Activated T-cell treated with anti-CD3 and anti-CD28 coated beads for 48 hours (primary cell): Measurements from ENCODE around the gene CACNA1H.

Source experiments
- DNase-seq: peaks from one replicate; pipeline ENCODE4 v3.0.0-alpha.2; 2020; ENCODE audit warnings: low read depth

The CACNA1H gene

DNA sequence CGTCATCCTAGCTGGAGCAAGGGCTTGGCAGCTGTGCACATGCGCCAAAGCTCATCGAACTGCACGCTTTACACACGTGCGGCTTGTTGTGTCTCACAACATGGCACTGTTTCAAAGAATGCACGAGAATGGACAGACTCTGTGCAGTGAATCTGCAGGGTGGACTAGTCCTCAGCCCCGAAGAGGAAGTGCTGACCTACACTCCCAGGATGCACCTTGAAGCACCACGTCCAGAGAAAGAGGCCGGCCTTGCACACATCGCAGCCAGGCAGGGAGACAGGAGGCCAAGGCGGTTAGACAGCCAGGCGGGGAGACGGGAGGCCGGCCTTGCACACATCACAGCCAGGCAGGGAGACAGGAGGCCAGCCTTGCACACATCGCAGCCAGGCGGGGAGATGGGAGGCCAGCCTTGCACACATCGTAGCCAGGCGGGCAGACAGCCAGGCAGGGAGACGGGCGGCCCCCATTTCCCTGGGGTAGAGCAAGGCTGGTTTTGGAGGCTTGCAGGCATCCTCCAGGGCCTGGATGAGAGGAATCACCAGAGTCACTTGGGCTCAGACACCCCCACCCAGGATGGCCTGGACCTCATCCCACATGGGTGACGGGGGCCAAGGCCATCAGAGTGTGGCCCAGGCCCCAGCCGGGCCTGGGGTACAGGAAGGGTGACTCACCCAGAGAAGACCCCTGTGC lies 9.0 kb upstream of the CACNA1H start:
- no peak for DNase-seq

DNA sequence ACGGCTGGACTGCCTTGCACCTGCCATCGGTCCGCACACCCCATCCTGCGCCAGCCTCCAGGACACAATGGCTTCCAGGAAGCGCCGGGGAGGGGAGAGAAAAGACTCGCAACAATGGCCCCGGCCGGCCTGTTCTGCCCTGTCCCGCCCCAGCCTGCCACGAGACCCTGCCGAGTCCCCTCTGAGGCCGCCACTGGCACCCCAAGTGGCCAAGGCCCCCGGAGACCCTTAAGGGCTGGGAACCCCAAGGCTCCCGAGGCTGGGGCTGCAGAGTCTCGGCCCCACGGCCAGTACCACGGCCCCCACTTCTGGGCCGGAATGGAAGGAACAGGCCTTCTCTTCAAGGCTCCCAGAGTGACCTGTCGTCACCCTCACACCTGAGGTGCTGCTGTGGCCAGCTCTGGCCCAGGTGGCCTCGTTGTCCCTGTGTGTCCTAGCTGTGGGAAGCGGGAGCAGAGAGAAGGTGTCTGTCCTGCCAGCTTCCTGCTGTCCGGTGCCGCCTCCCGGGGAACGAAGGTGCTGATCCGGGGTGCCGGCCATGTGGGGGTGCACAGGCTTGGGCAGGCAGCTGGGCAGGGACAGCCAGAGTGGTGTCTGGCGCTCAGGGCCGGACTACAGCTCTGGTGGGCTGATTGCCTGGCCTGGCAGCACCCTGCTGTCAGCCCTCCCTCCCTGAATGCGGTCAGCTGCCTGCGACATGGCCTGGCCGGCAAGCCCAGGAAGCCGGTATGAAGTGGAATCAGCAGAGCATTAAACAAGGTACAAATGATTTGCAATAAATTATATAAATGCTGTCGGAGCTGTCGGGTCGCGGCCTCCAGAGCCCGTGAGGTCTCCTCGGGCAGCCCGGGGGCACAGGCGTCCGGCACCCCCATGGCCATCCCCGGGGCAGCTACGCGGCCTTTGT lies 8.2 kb upstream of the CACNA1H start:
- no peak for DNase-seq

DNA sequence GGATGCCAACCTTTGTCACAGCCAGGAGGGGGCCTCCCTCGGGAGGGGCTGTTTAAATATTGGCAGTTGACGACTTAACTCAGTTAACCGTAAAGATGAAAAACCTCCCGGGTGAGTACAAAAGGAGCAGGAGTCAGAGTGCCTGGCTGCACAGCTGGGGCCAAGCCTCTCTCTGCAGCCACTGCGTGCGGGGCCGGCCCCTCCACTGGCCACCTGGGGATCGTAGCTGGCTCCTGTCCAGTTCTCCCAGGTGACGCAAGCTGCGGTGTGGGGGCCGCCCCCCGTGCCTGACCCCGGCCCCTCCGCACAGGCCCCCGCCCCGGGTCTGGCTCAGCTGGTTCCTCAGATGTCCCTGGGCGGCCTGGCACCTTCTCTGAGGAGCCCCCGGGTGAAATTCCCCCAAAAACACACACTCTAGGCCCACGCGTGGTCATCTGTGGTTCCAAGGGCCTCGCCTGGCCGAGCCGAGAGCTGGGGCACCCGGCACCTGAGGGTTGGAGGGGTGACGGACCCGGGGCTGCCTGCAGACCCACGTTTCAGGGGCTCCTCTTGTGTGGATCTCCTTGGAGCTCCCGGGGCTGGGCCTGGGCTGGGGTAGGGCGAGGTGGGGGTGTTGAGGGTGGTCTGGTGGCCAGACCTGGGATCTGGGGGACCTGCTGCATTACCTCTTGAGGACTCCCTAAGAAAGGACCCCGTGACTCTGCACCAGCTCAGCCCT lies 7.4 kb upstream of the CACNA1H start:
- no peak for DNase-seq

DNA sequence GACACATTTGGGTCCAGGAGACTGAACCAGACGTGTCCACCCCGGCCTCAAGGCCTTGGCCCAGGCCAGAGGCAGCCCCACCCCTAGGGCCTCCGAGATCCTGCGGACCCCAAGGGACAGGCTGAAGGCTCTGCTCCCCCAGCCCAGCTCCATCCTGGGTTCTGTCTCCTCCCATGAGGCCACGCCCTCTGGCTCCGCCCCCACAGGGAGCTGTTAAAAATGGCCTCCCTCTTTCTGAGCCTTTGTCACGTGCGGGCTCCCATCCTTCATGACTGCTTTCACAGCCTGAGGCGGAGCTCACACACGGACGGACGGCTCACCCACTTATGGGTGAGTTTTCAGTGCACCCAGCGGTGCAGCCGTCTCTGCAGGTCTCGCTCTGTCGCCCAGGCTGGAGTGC lies 6.5 kb upstream of the CACNA1H start:
- no peak for DNase-seq

DNA sequence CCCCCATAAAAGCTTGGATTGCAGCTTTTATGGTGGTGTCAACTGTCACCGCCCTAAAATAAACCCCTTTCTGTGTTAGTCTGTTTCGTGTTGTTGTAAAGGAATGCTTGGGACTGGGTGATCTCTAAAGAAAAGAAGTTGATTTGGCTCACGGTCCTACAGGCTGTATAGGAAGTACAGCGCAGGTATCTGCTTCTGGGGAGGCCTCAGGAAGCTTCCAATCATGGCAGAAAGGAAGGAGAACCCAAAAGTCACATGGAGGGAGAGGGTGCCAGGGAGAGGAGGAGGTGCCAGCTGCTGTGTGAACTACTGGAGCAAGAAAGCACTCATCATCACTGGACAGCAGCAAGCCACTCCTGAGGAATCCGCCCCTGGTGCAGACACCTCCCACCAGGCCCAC lies 5.9 kb upstream of the CACNA1H start:
- DNase-seq = no peak

DNA sequence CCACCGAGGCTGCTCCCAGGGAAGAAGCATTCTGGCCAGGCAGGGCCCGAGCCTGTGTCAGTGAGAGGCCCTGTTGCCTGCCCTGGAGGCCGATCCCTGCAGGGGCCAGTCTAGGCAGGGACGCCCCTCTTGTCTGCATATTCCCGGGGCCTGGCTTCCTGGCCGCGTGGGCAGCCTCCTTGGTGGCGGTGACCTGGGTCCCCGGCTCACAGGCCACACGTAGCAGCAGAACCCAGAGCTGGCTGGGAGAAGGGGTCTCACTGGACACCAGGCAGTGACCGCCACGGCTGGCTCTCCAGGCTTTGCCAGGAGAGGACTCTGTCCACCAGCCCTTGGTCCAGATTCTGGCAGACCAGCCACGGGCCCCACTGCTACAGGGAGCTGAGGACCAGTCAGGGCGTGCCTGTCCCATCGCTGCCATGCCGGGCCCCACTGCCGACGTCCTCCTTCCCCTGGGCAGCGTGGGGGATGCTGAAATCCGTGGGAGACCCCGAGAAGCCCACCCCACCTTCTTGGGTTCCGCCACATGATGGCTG lies 3.7 kb upstream of the CACNA1H start:
- DNase-seq = no peak

DNA sequence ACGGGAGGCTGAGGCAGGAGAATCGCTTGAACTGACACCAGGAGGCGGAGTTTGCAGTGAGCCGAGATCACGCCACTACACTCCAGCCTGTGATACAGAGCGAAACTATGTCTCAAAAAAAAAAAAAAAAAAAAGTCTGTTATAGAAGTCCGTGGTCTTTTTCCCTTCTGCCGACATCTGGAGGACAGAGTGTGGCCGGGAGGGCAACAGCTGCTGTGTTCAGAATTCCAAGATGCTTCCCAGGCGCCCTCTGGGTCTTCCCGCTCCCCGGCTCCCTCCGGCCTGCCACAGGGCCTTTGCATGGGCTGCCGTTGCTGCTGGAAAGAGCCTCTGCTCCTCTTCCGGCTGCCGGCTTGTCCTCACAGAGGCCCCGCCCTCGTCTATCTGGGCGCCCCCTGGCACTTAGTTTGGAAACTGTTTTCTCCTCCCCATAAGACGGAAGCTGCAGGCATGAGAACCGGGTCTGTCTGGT lies 2.4 kb upstream of the CACNA1H start:
- peak; percentile 21 for DNase-seq

DNA sequence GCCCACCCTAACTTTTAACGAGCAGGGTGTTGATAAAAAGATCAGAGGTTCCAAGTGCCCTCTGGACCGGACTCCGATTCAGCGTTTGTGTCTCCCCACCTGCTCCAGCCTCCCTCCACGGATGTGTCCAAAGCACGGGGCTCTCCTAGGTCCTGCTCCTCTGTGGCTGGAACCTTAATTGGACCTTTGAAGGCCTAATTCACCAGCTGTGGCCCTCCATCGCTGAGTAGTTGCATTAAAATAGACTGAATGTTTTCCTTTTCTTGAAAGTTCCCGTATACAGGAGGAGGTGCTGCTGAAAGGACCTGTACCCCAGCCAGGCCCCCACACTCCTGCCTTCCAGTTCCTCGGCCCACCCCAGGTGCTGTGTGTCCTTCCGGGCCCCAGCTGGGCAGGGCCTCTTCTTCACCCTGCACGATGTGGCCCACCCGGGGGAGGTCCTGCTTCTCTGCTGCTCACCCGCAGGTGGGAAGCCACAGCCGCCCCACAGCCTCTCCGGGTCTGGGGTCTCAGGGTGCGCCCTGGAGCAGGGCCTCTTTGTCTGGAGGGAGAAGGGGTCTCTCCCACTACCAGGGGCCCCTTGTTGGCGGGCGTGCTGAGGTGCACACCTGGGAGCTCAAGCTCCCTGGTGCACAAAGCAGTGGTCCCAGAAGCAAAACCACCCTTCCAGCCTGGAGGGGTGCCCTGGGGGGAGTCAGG lies 1.3 kb upstream of the CACNA1H start:
- no peak for DNase-seq

DNA sequence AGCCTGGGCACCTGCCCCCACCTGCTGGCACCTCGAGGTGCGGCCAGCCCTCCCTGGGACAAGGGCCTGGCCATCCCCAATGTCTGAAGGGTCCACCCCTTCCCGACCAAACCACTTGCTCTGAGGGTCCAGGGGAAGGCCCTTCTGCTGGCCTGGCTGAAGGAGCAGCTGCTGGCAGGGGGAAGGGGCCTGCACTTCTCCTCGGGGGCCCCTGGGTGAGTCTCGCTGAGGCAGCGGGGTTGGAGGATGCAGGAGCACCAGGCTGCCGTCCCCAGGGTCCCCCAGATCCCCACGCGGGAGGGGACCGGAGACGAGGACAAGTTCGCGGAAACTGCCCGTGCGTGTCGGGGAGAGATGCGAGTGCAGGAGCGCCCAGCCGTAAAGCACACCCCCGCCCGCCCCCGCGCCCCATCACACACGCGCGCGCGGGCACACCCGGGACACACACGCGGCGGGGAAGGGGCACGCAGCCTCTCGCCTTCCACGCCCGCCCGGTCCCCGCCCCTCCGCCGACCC lies 725 bp upstream of the CACNA1H start:
- peak; percentile 13 for DNase-seq

DNA sequence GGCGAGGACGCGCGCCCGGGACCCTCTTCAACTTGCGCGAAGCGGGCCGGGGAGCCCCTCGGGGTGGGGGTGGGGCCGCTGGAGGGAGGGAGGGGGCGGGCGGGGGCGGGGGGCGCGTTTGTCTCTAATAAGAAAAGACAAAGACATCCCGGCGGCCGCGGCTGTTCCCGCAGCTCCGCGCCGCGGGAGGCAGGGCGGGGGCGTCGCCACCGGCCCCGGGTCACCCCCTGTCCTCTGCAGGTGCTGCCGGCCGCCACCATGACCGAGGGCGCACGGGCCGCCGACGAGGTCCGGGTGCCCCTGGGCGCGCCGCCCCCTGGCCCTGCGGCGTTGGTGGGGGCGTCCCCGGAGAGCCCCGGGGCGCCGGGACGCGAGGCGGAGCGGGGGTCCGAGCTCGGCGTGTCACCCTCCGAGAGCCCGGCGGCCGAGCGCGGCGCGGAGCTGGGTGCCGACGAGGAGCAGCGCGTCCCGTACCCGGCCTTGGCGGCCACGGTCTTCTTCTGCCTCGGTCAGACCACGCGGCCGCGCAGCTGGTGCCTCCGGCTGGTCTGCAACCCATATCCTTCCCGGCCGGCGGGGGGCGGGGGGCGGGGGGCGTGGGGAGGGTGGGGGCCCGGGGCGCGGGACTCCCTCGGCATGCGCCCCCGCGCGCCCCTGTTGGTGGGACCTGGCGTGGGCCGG lies 714 bp downstream of the CACNA1H start:
- no peak for DNase-seq

DNA sequence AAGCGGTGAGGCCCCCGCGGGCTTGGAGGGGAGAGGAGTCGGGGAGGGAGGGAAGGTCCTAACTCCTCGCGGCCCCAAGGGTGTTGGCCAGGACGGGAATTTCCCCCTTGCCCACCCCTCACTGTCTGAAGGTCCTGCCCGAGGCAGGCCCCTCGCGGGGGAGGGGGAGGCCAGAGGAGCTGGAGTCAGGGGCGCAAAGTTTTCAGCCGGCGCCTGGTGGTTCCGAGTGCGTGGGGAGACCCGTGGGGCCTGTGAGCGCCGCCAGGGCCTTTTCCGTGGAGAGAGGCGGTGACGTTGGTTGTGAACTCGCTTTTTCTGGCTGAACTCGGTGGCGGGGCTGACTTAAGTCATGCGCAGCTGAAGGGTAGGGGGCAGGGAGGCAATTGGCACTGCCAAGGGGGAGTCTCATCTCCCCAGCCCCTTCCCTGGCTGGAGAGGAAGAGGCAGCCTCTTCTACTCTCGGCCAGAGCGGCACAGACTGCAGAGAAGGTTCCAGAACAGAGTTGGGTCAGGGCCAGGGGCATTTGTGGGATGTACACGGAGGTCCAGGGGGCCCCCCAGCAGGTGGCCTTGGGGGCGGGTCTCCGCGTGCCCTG lies 1.5 kb downstream of the CACNA1H start:
- DNase-seq = no peak

DNA sequence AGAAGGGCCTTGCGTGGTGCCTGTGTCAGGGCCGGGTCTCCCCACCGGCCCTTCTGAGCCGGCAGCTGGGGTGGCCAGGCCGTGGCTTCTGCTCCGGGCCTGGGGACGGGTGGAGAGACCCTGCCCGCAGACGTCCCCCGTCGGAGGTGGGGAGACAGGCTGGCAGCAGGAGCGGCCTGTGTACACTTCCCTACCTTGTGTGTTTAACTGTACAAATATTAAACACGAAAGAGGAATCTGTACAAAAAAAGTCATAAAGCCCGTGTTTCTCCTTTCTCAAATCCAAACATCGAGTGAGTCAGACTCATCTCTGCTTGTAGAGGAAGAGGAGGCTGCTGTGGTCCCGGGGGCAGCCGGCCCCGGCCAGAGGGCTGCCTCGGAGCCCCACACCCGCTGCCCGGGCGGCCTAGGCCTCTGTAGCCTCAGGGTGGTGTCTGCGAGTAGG lies 2.0 kb downstream of the CACNA1H start:
- no peak for DNase-seq

DNA sequence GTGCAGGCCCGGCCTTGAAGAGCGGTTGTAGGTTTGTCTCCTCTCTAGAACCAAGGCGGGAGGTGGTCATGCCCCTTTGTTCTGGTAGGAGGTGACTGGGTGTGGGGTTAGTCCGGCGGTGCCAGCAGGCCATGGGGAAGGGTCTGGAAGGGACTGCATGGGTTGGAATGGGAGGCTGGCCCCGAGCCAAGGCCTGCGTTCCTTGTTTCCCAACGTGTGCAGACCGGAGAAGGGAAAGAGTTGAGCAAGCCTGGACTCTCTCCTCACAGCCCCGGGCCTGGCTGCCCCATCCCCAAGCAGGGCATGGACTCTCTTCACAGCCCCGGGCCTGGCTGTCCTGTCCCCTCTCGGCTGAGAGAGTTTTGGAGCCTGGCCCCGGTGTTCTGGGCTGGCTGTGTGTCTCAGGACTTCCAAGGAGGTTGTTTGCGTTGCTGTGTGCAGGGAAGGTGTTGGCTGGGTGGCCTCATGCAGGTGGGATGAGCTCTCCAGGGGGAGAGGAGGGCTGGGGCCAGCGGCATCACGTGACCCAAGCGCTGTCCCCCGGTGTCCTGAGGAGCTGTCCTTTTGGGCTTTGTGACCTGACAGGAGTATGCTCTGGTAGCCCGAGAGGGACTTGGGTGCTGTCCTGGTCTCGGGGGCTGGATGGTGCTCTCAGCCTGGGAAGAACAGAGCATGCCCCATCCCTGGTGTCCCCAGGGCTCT lies 2.6 kb downstream of the CACNA1H start:
- no peak for DNase-seq

DNA sequence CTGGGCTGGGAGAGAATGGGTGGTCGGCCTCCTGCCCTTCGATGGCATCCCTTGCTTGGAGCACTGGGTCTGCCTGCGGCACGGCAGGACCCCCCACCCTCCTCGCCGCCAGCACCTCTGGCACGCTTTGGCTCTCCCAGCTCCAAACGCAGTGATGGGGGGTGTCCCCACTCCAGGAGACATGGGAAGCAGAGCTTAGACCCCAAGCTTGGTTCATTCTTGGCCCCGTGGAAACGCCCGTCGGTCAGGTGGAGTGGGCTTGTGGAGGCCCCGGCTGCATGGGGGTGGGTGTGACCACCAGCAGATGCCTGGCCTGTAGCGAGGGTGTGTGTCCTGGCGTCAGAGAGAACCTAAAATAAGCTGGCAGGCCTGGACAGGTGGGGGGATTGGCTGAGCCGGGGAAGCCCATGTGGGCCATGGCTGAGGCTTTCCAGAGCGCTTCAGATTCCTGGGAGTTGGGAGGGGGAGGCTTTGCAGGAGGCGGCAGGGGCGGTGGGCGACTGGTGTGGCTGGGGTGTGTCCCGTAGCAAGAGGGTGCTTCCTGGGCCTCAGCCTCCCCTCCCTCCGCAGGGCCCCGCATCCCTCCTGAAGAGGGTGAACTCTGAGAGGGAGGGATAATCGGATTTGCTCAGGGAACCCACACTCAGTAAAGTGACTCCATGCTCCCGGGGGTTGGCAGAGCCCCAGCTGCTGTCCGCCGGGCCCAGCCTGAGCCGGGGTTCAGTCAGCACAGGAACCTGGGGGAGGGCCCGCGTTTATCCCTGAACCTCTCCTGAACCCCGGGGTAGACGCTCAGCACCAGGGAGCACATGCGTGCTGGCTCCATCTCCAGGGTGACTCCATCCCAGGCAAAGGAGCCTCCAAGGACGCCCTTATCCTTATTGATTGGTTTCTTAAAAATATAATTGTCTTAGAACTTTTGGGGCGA lies 3.4 kb downstream of the CACNA1H start:
- DNase-seq = no peak

DNA sequence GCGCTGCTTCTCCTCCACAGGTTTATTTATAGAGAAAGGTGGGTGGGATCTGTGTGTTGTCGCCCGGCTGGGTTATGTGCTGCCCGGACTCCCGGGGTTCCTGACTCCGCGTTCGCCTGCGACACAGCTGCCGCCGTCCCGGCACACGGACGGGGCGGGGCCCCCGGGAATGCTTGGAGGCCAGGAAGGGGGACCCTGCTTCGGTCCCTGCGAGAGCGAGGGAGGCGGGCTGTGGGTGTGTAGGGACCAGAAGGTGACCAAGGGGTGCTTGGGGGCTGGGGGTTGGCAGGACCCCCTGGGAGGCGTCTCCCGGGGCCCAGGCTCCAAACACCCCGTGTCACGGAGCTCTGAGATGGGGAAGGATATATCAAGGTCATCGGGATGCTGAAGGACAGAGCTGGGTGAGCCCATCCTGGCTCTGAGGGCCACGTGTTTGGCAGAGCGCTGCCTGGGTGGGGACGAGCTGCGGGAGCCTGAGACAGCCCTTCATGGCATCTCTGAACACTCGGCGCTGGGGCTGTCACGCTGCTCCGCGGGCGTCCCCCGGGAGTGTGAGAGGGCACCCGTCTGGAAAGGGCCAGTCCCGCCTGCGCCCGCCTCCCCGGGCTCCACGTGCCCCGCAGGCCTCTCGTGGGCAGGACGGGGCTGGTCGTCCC lies 4.2 kb downstream of the CACNA1H start:
- DNase-seq = no peak

DNA sequence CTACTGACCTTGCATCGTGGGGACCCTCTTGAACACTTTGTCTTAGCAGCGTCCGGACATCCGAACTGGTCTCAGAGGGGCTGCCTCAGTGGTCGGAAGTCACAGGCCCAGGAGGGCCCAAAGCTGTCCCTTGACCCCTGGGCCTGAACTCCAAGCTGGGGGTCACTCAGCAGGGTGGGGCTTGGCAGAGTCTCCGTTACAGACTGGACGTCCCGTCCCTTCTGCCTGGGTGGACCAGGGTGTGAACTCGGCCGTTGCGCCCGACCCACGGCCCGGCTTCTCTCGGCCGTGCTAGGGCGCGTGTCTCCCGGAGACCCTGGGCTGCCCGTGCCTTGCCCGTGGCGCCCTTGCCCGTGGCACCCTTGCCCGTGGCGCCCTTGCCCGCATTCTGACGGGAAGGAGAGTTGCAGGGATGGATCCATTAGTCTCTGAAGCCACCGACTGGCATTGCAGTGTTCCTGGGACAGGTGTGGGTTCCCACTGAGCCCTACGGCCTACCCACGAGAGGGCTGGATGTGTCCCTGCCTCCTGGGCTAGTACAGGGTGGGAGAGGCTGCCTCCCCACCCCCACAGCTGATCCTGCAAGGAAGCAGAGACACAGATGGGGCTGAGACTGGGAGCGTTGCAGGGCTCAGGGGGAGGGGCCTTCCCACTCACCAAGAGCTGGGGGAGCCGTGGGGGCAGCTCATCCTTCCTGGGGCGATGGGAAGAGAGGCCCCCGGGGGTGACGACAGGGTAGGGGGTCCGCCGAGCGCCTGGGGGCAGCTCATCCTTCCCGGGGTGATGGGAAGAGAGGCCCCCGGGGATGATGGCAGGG lies 4.9 kb downstream of the CACNA1H start:
- no peak for DNase-seq
